GM12878 (cell line): Measurements from ENCODE around the gene C1GALT1C1. TPM values are rescaled to one million over a fixed set of nuclear protein-coding genes. Genes with fewer than 3 reads are reported as not detected.

Experiments used
- ATAC-seq: fragments of 200-7000 bp; cut with Tn5 transposase; 3 replicates; pipeline ENCODE4 v1.9.1; 2020; ENCODE audit warnings: mild to moderate bottlenecking, moderate library complexity
- BruUV-seq: library from RNA; stranded (reverse); fragments of 400-500 nt; replicated peaks from 2 replicates; lab custom pipeline; 2021; lab: Mats Ljungman, UMichigan
- CTCF ChIA-PET: fragments of 300-600 bp; sonication (Branson Sonifier 250); formaldehyde crosslinking; extraction: SDS; loops from one replicate; lab custom pipeline; 2021; ENCODE audit warnings: inconsistent platforms; lab: Yijun Ruan, JAX
- POLR2A ChIA-PET: fragments of 350-600 bp; formaldehyde crosslinking; extraction: SDS; loops from one replicate; lab custom pipeline; 2021; ENCODE audit warnings: inconsistent platforms; lab: Charles Lee
- RAD21 ChIA-PET: fragments of 300-600 bp; sonication (Branson Sonifier 250); formaldehyde crosslinking; loops from one replicate; lab custom pipeline; 2023; ENCODE audit warnings: antibody characterized with exemption; ENCODE audit not compliant: unreplicated experiment; lab: Charles Lee
- SMC1A ChIA-PET: fragments of 300-600 bp; sonication (Branson Sonifier 250); formaldehyde crosslinking; loops from one replicate; lab custom pipeline; 2023; ENCODE audit not compliant: unreplicated experiment, uncharacterized antibody; lab: Charles Lee
- DNase-seq: peaks from one replicate; pipeline ENCODE4 v3.0.0-alpha.2; 2011; ENCODE audit warnings: low read depth, low spot score
- FAIRE-seq: peaks from 3 replicates; lab custom pipeline; 2011; peaks lifted over from hg19 to GRCh38; lab: Jason Lieb, UNC
- H2AFZ ChIP-seq: 2 replicates; pipeline ENCODE4 v1.6.0; 2011; ENCODE audit warnings: low read depth, low read length, control low read depth; ENCODE audit not compliant: control insufficient read depth
- H3K27ac ChIP-seq: 2 replicates; pipeline ENCODE4 v1.5.1; 2011; ENCODE audit warnings: control low read depth; ENCODE audit not compliant: control insufficient read depth, insufficient read depth
- H3K27me3 ChIP-seq, 2 experiments: replicated peaks in 1 of 2; 2 replicates each; pipeline versions ENCODE4 v1.6.0 to v1.6.1; 2011; ENCODE audit warnings: low read length in 1 of 2; ENCODE audit not compliant: control insufficient read depth in 2 of 2, insufficient read depth in 2 of 2
- H3K36me3 ChIP-seq, 2 experiments: 2 replicates each; pipeline ENCODE4 v1.5.1; 2011; ENCODE audit warnings: low read length in 1 of 2; ENCODE audit not compliant: control insufficient read depth in 2 of 2, insufficient read depth in 2 of 2
- H3K4me1 ChIP-seq: 2 replicates; pipeline ENCODE4 v1.6.1; 2011; ENCODE audit warnings: mild to moderate bottlenecking, low read length, moderate library complexity, mixed read lengths; ENCODE audit not compliant: control insufficient read depth, insufficient read depth
- H3K4me2 ChIP-seq: 2 replicates; pipeline ENCODE4 v1.6.0; 2011; ENCODE audit warnings: control low read depth; ENCODE audit not compliant: control insufficient read depth, insufficient read depth
- H3K4me3 ChIP-seq: fragments of 200-600 bp; sonication (generic); 2 replicates; pipeline ENCODE4 v1.5.1; 2016
- H3K79me2 ChIP-seq: 2 replicates; pipeline ENCODE4 v1.6.0; 2011; ENCODE audit warnings: low read length; ENCODE audit not compliant: control insufficient read depth, insufficient read depth
- H3K9ac ChIP-seq: 2 replicates; pipeline ENCODE4 v1.8.0; 2011; ENCODE audit warnings: low read length, control low read depth, mixed read lengths; ENCODE audit not compliant: control insufficient read depth, insufficient read depth
- H3K9me3 ChIP-seq: replicated peaks from 3 replicates; pipeline ENCODE4 v1.5.1; 2011; ENCODE audit warnings: mild to moderate bottlenecking, low read length; ENCODE audit not compliant: control insufficient read depth, insufficient read depth
- H4K20me1 ChIP-seq: 2 replicates; pipeline ENCODE4 v1.6.0; 2011; ENCODE audit not compliant: control insufficient read depth, insufficient read depth
- NFYB ChIP-seq: IDR thresholded peaks from 2 replicates; pipeline ENCODE4 v1.6.1; 2011; ENCODE audit warnings: low read depth, mild to moderate bottlenecking, low read length, improper control_type of control experiment, moderate library complexity; ENCODE audit not compliant: insufficient read depth
- RUNX3 ChIP-seq: IDR thresholded peaks from 2 replicates; pipeline ENCODE4 v1.6.1; 2012; ENCODE audit warnings: low read length, inconsistent platforms
- TCF12 ChIP-seq: IDR thresholded peaks from 2 replicates; pipeline ENCODE4 v1.6.1; 2011; ENCODE audit warnings: low read depth, mild to moderate bottlenecking, low read length
- WGBS: methylation state at CpG from one replicate; pipeline ENCODE4 v1.1.6; 2016; ENCODE audit warnings: low lambda C conversion rate; ENCODE audit not compliant: insufficient replicate concordance, insufficient coverage; ENCODE audit errors: missing lambda C conversion rate; 5-methylcytosine and 5-hydroxymethylcytosine counted together
- in situ Hi-C: fragments of 300-500 bp; cut with MboI; formaldehyde crosslinking; loops from 9 replicates; pipeline ENCODE4 v1.14.3; 2018; ENCODE audit warnings: mixed read lengths
- intact Hi-C: fragments of 100-400 bp; cut with micrococcal nuclease; formaldehyde crosslinking; loops from one replicate; pipeline ENCODE4 v1.14.2; 2022; ENCODE audit not compliant: unreplicated experiment
- polyA plus RNA-seq, 11 experiments: library from polyadenylated mRNA; depleted of rRNA in 4 of 11; unstranded in 6 of 11; stranded (reverse) in 5 of 11; fragments of >200 nt; fragmentation: Nextera tagmentation in 4 of 11; fragmentation: Illumina TruSeq in 1 of 11; extraction: Ambion mirVana in 4 of 11; extraction: Trizol in 1 of 11; gene quantifications; 1 replicate in 1 of 11; 2 replicates in 10 of 11; pipeline versions ENCODE4 v1.2.1 to v1.2.3, GENCODE V29; 2011 to 2016; ENCODE audit warnings: inconsistent platforms in 2 of 11, missing spikeins in 2 of 11, low read depth in 1 of 11
- total RNA-seq, 4 experiments: library from RNA; depleted of rRNA in 3 of 4; stranded (reverse); fragments of >200 nt in 3 of 4; fragmentation: Illumina TruSeq in 1 of 4; extraction: Trizol in 1 of 4; gene quantifications; 2 replicates each; pipeline versions ENCODE4 v1.2.1 to v1.2.3, GENCODE V29; 2013 to 2021

Gene C1GALT1C1
- total and polyA plus RNA-seq, 10 of the 15 experiments (the other 5 are each of a cell fraction or from before 2014, with no cell fraction given), result 11.6 to 71.7 (median 22.5) TPM

DNA sequence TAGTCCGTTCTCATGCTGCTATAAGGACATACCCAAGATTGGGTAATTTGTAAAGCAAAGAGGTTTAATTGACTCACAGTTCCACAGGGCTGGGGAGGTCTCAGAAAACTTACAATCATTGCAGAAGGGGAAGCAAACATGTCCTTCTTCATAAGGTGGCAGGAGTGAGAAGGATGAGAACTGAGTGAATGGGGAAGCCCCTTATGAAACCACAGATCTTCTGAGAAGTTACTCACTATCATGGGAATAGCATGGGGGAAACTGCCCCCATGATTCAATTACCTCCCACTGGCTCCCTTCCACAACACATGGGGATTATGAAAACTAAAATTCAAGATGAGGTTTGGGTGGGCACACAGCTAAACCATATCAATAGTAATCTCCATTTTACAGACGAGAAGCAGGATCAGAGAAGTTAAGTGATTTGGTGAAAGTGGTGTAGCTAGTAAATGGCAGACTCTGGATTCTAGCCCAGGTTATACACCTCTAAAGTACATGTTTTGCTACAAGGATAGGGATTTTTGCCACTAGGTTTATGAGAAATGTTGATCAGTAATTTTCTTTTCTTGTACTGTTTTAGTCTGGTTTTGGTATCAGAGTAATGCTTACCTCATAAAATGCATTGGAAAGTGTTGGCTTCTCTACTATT is 47.3 kb upstream of the C1GALT1C1 start:
- H3K27ac ChIP-seq, result no peak overlapping the region
- ChIA-PET RAD21 (interaction anchor here (1.5 kb wide), 1 partner anchor 49 kb away, joined by 5 read pairs; no protein-coding TSS in a partner anchor), CTCF (interaction anchor here (1.5 kb wide), 1 partner anchor 14 kb away, joined by 6 read pairs; no protein-coding TSS in a partner anchor), POLR2A (no interaction called here), SMC1A (interaction anchor here (0.6 to 1.4 kb wide), 3 partner anchors 30 to 77 kb away, joined by 3 to 5 read pairs (median 3); no protein-coding TSS in a partner anchor)
- no peaks in the 10 kb centered on the region for H3K27me3 ChIP-seq
- intact Hi-C loops, result no loop called here
- no peak for FAIRE-seq
- no peaks in the 10 kb centered on the region for H3K4me1 ChIP-seq
- H2AFZ ChIP-seq, result no peak overlapping the region; the same call in 1 of the 2 replicates
- in situ Hi-C loops, result no loop called here
- H3K79me2 ChIP-seq, result no peaks in the 10 kb centered on the region
- no peaks in the 10 kb centered on the region for H3K36me3 ChIP-seq
- H3K9me3 ChIP-seq, result no peaks in the 10 kb centered on the region
- H3K4me3 ChIP-seq, result no peak overlapping the region
- DNase-seq, result no peak
- WGBS, result 30% methylated on average over 2 of the region's 2 CpGs
- H3K9ac ChIP-seq, result no peak overlapping the region
- peak; percentile 12; the same call in 1 of the 2 replicates for TF ChIP-seq RUNX3
- TF ChIP-seq TCF12, result no peak
- no peaks in the 10 kb centered on the region for H4K20me1 ChIP-seq
- H3K4me2 ChIP-seq, result no peak overlapping the region
- ATAC-seq, result peak; percentile 38; the same call in 1 of the 3 replicates
- BruUV-seq, result no TSS peak

GRCh38 chrX:120672841-120673530 is 43.1 kb upstream of the C1GALT1C1 start:
- BruUV-seq, result no TSS peak
- SMC1A ChIA-PET, result interaction anchor here (0.9 to 1.8 kb wide), 2 partner anchors 8 to 106 kb away, joined by 3 to 5 read pairs; no protein-coding TSS in a partner anchor
- WGBS, result 49% methylated on average over 4 of the region's 4 CpGs
- Histone ChIP-seq H3K79me2 (no peaks in the 10 kb centered on the region), H2AFZ (no peak overlapping the region), H3K4me3 (no peak overlapping the region), H3K27ac (no peak overlapping the region), H3K9ac (no peak overlapping the region), H3K9me3 (no peaks in the 10 kb centered on the region), H3K36me3 (no peaks in the 10 kb centered on the region), H3K27me3 (no peaks in the 10 kb centered on the region), H4K20me1 (no peaks in the 10 kb centered on the region), H3K4me2 (no peak overlapping the region), H3K4me1 (no peaks in the 10 kb centered on the region)
- DNase-seq (no peak), ATAC-seq (no peak), FAIRE-seq (no peak)
- no peak for TF ChIP-seq NFYB
- RAD21 ChIA-PET, result no interaction called here
- in situ Hi-C loops, result no loop called here
- POLR2A ChIA-PET, result no interaction called here
- intact Hi-C loops, result no loop called here
- CTCF ChIA-PET, result interaction anchor here (0.8 to 1.8 kb wide), 2 partner anchors 9 to 259 kb away, joined by 4 to 9 read pairs; no protein-coding TSS in a partner anchor
